Uterus (tissue), 4 donors: Measurements from ENCODE around the gene DNAH1. TPM values are rescaled to one million over a fixed set of nuclear protein-coding genes. Genes with fewer than 3 reads are reported as not detected.

Experiments
- DNase-seq, 2 donors: peaks; one replicate each; pipeline ENCODE4 v3.0.0-alpha.2; 2019 to 2020
- H3K27ac ChIP-seq, 2 donors: fragments of 200-600 bp; sonication (generic); 1 replicate in 1 of 2; 2 replicates in 1 of 2; pipeline ENCODE4 v1.5.1; 2016 to 2018
- H3K27me3 ChIP-seq, 2 donors: fragments of 200-600 bp; sonication (generic); one replicate each; pipeline ENCODE4 v1.5.1; 2018 to 2019; ENCODE audit warnings: control low read depth in 1 of 2
- H3K36me3 ChIP-seq, 2 donors: fragments of 200-600 bp; sonication (generic); one replicate each; pipeline ENCODE4 v1.5.1; 2019; ENCODE audit warnings: control low read depth in 1 of 2
- H3K4me1 ChIP-seq, 2 donors: fragments of 200-600 bp; sonication (generic); one replicate each; pipeline ENCODE4 v1.5.1; 2018 to 2019; ENCODE audit warnings: control low read depth in 1 of 2
- H3K4me3 ChIP-seq, 2 donors: fragments of 200-600 bp; sonication (generic); 1 replicate in 1 of 2; 2 replicates in 1 of 2; pipeline ENCODE4 v1.5.1; 2018 to 2019; ENCODE audit warnings: mild to moderate bottlenecking in 1 of 2
- H3K9me3 ChIP-seq, 2 donors: fragments of 200-600 bp; sonication (generic); one replicate each; pipeline ENCODE4 v1.5.1; 2019; ENCODE audit warnings: control low read depth in 1 of 2
- POLR2A ChIP-seq, 2 donors: fragments of 450-650 bp; IDR thresholded peaks; one replicate each; pipeline ENCODE4 v1.6.1; 2016; ENCODE audit warnings: antibody characterized with exemption in 2 of 2, mild to moderate bottlenecking in 1 of 2, moderate library complexity in 1 of 2
- intact Hi-C: fragments of 100-400 bp; cut with DNase I; formaldehyde crosslinking; loops from one replicate; pipeline ENCODE4 v1.15.1; 2023; ENCODE audit warnings: low total_unique reads
- total RNA-seq, 4 donors: library from RNA; depleted of rRNA in 3 of 4; stranded (reverse); fragments of >200 nt in 3 of 4; gene quantifications; one replicate each; pipeline versions ENCODE4 v1.1.0 to v1.2.4, GENCODE V29; 2014 to 2023
- TF ChIP-seq, protein P1 (sequence below), 4 experiments: fragments of 200-600 bp in 2 of 4; fragments of 450-650 bp in 2 of 4; sonication (generic) in 2 of 4; IDR thresholded peaks; one replicate each; pipeline ENCODE4 v1.5.1; 2016 to 2019; ENCODE audit warnings: antibody characterized with exemption in 4 of 4, mild to moderate bottlenecking in 2 of 4, moderate library complexity in 1 of 4
- donor health status: DM: yes; HTN: yes; CAD: no.

The DNAH1 gene
- total RNA-seq, 4 donors from 2014 or later = 5.1 to 46.2 (median 11.0) TPM

DNA sequence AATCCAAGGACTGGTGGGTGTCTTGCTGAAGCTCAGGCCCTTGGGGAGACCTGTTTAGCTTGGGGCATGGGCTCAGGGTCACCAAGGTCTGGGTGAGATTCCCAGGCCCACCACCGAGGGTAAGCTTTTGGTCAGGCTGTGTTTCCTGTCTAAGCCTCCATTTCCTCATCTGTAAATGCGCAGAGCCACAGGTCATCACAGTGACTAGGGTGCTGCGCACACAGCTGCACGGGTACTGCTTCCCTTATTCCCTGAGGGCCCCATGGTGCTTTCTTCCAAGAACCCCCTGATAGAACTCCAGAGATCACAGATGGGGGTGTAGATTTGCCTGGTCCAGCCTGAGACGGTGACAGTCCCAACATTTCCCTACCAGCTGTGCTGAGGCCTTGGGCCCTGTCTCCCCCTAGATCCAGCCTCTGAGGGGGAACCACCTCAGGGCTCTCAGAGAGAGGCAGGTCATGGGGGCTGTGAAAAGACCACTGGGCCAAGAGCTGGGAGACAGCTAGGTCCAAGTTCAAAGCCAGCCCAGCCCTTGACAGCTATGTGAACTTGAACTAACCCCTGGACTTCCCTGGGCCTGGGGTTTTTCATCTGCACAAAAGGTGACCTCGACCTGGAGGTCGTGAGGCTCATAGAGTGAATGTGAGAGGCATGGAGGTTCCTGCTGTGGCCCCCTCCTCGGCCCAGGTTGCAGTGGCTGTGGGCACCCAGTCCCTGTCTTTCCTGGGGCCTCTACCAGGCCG is 68.1 kb downstream of the DNAH1 start:
- no peak overlapping the region for H3K27ac ChIP-seq
- intact Hi-C loops = no loop called here
- H3K27me3 ChIP-seq = no peaks in the 10 kb centered on the region
- DNase-seq = no peak
- H3K36me3 ChIP-seq = no peaks in the 10 kb centered on the region
- no peaks in the 10 kb centered on the region for H3K9me3 ChIP-seq
- no peak overlapping the region for H3K4me3 ChIP-seq
- H3K4me1 ChIP-seq = no peaks in the 10 kb centered on the region
- TF ChIP-seq, protein P1, sequence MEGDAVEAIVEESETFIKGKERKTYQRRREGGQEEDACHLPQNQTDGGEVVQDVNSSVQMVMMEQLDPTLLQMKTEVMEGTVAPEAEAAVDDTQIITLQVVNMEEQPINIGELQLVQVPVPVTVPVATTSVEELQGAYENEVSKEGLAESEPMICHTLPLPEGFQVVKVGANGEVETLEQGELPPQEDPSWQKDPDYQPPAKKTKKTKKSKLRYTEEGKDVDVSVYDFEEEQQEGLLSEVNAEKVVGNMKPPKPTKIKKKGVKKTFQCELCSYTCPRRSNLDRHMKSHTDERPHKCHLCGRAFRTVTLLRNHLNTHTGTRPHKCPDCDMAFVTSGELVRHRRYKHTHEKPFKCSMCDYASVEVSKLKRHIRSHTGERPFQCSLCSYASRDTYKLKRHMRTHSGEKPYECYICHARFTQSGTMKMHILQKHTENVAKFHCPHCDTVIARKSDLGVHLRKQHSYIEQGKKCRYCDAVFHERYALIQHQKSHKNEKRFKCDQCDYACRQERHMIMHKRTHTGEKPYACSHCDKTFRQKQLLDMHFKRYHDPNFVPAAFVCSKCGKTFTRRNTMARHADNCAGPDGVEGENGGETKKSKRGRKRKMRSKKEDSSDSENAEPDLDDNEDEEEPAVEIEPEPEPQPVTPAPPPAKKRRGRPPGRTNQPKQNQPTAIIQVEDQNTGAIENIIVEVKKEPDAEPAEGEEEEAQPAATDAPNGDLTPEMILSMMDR (IDR thresholded peaks at IDR 0.05) = no peak
- no peak for TF ChIP-seq POLR2A (IDR thresholded peaks at IDR 0.05)

DNA sequence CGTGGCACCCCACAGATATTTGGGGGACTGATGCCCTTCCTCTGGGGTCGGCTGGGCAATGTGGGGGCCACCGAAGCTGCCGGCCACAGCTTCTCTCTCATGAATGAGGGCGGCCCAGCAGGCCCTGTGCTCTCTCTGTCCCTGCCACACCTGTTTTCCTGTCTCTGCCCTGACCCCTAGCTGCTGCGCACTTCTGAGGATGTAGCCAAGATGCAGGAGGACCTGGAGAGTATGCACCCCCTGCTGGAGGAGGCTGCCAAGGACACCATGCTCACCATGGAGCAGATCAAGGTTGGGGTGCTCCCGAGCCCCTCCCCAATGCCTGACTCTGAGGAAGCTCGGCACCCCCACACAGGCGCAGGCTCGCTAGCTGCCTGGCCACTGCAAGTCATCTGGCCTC is 69.0 kb downstream of the DNAH1 start:
- no peaks in the 10 kb centered on the region for H3K9me3 ChIP-seq
- H3K36me3 ChIP-seq = no peaks in the 10 kb centered on the region
- no peak overlapping the region for H3K27ac ChIP-seq
- intact Hi-C loops = no loop called here
- TF ChIP-seq, protein P1 (IDR thresholded peaks at IDR 0.05) = no peak
- no peak for TF ChIP-seq POLR2A (IDR thresholded peaks at IDR 0.05)
- no peak overlapping the region for H3K4me3 ChIP-seq
- DNase-seq = no peak
- no peaks in the 10 kb centered on the region for H3K4me1 ChIP-seq
- no peaks in the 10 kb centered on the region for H3K27me3 ChIP-seq

DNA sequence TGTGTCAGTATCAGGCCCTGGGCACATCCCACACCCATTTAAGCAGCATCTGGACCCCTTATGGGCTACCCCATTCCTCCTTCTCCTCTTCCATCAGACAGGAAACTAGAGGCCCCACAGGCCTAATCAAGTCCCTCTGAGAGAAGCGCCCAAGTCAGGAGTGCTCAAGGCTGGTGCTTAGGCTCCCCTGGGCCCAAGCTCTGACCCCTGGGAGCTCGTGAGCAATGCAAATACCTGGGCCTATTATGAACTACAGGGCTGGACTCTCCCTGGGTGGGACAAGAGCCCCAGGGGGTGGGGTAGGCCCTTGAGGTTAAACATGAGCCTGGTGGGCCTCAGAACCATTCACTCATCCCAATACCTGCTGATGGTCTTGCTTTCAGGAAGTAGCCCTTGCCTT is 71.4 kb downstream of the DNAH1 start:
- Histone ChIP-seq H3K36me3 (no peaks in the 10 kb centered on the region), H3K27me3 (no peaks in the 10 kb centered on the region), H3K27ac (no peak overlapping the region), H3K4me3 (no peak overlapping the region), H3K4me1 (no peaks in the 10 kb centered on the region), H3K9me3 (no peaks in the 10 kb centered on the region)
- no peak for DNase-seq
- intact Hi-C loops = no loop called here
- TF ChIP-seq, protein P1 (IDR thresholded peaks at IDR 0.05) = no peak
- no peak for TF ChIP-seq POLR2A (IDR thresholded peaks at IDR 0.05)

DNA sequence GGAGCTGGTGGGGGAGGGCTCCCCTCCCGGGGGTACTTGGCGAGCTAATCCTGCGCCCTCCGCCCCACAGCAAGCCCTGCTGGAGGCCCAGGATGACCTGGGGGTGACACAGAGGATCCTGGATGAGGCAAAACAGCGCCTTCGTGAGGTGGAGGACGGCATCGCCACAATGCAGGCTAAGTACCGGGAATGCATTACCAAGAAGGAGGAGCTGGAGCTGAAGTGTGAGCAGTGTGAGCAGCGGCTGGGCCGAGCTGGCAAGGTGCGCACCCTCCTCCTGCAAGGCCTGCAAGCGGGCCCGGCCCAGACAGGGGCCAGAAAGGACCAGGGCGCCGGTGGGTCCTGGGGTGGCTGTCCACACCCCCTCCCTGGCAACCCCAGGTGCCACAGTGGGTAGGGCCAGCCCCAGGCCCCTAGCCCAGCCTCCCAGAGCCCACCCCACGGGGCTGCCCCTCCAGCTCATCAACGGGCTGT is 72.3 kb downstream of the DNAH1 start:
- TF ChIP-seq, protein P1 (IDR thresholded peaks at IDR 0.05) = no peak
- no peak for TF ChIP-seq POLR2A (IDR thresholded peaks at IDR 0.05)
- H3K27ac ChIP-seq = no peak overlapping the region
- no peak for DNase-seq
- H3K4me1 ChIP-seq = no peaks in the 10 kb centered on the region
- no peaks in the 10 kb centered on the region for H3K9me3 ChIP-seq
- intact Hi-C loops = no loop called here
- no peaks in the 10 kb centered on the region for H3K36me3 ChIP-seq
- H3K27me3 ChIP-seq = no peaks in the 10 kb centered on the region
- no peak overlapping the region for H3K4me3 ChIP-seq

DNA sequence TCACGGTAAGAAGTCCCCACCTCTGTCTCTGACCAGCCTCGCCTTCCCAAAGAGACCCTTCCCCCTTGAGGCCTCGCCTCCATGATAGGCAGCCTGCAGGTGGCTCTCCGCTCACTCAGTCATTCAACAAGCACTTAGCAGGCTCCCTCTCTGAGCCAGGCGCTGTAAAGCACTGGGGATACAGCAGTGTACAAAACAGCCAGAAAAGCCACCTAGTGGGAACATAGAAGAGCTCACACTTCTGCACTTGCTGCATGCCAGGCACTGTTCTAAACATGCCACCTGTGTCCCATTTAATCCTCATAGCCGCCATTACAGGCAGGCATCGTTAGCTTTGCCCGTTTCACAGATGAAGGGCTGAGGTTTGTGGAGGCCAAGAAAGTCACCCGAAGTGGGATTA is 72.8 kb downstream of the DNAH1 start:
- H3K27me3 ChIP-seq = no peaks in the 10 kb centered on the region
- H3K4me3 ChIP-seq = no peak overlapping the region
- no peaks in the 10 kb centered on the region for H3K4me1 ChIP-seq
- no peak for TF ChIP-seq POLR2A (IDR thresholded peaks at IDR 0.05)
- TF ChIP-seq, protein P1 (IDR thresholded peaks at IDR 0.05) = no peak
- H3K36me3 ChIP-seq = no peaks in the 10 kb centered on the region
- DNase-seq = no peak
- no peak overlapping the region for H3K27ac ChIP-seq
- H3K9me3 ChIP-seq = no peaks in the 10 kb centered on the region
- intact Hi-C loops = no loop called here
